ENCODE results near the gene USP46. TPM values are rescaled to one million over a fixed set of nuclear protein-coding genes. Genes with fewer than 3 reads are reported as not detected.
A peak's percentile ranks its signal among the peaks of the same experiment; 100 is the strongest.

USP46 gene
- total and polyA plus RNA-seq, 10 donors = 1.2 to 17.1 (median 9.1) TPM

DNA sequence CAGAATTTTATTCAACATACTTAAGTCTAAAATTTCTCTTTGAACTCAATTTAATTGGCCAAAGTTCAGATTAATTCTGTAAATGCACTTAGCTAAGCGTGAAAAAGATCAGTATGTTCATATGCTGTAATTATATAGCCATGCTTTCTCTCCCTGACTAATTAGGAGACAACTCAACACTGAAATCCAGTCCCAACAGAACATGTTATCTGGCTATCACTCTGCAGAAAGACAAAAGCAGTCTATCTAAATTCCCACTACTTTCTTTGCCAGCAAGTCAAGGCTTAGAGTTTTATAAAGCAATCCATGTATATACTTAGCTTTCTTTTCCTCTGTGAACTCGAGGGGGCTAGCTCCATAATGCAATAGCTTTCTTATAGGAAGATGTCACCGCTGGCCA is 16.0 kb upstream of the USP46 start:
- intact Hi-C loops (cut with DNase I; ENCODE audit: low total_unique reads) = no loop called here
- peaks cover 0 to 2% (median 0%) of the 10 kb centered on the region in 7 donors for H3K27me3 ChIP-seq (replicated peaks in 1 of 7)
- DNase-seq = no peak
- H3K27ac ChIP-seq = no peak overlapping the region
- no peaks in the 10 kb centered on the region for H3K4me1 ChIP-seq
- H3K9me3 ChIP-seq = no peaks in the 10 kb centered on the region
- H3K4me3 ChIP-seq = no peak overlapping the region
- no peaks in the 10 kb centered on the region for H3K36me3 ChIP-seq
- WGBS, 5 donors = 60 to 93% (median 87%) methylated on average over 3 of the region's 3 CpGs
- no peak for TF ChIP-seq POLR2AphosphoS5 (IDR thresholded peaks at IDR 0.05)
- TF ChIP-seq POLR2A (IDR thresholded peaks at IDR 0.05) = no peak
- no peak for TF ChIP-seq CTCF (IDR thresholded peaks at IDR 0.05 in 8 of 11, conservative IDR thresholded peaks at IDR 0.05 in 3 of 11)

DNA sequence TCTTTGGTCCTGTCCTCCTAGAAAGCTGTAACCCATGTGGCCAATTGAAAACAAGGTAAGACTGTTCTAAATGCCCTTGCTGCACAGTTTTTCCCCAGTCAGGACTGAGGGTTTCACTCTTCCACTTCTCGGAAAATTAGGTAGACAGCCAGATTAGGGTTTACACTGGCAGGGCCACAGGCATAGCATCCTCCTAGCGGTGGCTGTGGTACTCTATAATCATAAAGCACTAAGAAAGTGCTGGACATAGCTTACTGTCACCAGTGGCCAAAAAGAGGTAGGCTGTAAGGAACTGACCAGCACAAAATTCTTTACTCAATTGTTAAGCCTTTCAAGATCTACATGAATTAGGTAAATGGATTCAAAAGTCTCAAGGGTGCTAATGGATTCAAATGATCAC is 11.6 kb upstream of the USP46 start:
- Histone ChIP-seq H3K27me3 (replicated peaks in 1 of 7) (peaks cover 0 to 20% (median 0%) of the 10 kb centered on the region in 7 donors), H3K4me1 (no peaks in the 10 kb centered on the region), H3K9me3 (no peaks in the 10 kb centered on the region), H3K27ac (no peak overlapping the region), H3K4me3 (no peak overlapping the region), H3K36me3 (no peaks in the 10 kb centered on the region)
- 85 to 94% (median 91%) methylated on average over 2 of the region's 2 CpGs for WGBS, 5 donors
- DNase-seq = no peak
- intact Hi-C loops (cut with DNase I; ENCODE audit: low total_unique reads) = no loop called here
- TF ChIP-seq POLR2AphosphoS5 (IDR thresholded peaks at IDR 0.05) (no peak), POLR2A (IDR thresholded peaks at IDR 0.05) (no peak), CTCF (IDR thresholded peaks at IDR 0.05 in 8 of 11, conservative IDR thresholded peaks at IDR 0.05 in 3 of 11) (no peak)

DNA sequence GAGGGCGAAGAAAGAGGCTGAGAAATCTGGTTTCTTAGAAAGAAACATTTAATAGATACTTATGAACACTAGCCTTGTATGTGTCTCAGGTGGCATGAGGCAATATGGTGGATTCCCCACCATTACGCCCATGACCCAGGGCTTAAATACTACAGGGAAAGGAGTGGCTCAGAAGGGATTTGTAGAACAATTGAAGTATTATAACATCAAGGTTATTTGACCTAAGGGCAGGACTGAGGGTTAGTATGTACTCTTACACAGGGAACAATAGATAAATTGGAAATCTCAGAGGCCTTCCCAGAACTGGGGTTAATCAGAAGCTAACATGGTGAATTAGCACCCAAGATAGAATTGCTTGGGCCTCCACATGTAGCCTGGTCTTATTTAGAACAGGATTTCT is 11.0 kb upstream of the USP46 start:
- Histone ChIP-seq H3K36me3 (no peaks in the 10 kb centered on the region), H3K27ac (no peak overlapping the region), H3K4me1 (no peaks in the 10 kb centered on the region), H3K9me3 (no peaks in the 10 kb centered on the region), H3K27me3 (replicated peaks in 1 of 7) (peaks cover 0 to 20% (median 0%) of the 10 kb centered on the region in 7 donors), H3K4me3 (no peak overlapping the region)
- no peak for DNase-seq
- no peak for TF ChIP-seq POLR2A (IDR thresholded peaks at IDR 0.05)
- no peak for TF ChIP-seq POLR2AphosphoS5 (IDR thresholded peaks at IDR 0.05)
- no peak for TF ChIP-seq CTCF (IDR thresholded peaks at IDR 0.05 in 8 of 11, conservative IDR thresholded peaks at IDR 0.05 in 3 of 11)
- 94 to 98% (median 97%) methylated on average over 2 of the region's 2 CpGs for WGBS, 5 donors
- intact Hi-C loops (cut with DNase I; ENCODE audit: low total_unique reads) = no loop called here

- TF ChIP-seq POLR2A (IDR thresholded peaks at IDR 0.05) = no peak
- peak in 3 of 11 experiments; percentile 12 to 30 (median 19) for TF ChIP-seq CTCF (IDR thresholded peaks at IDR 0.05 in 8 of 11, conservative IDR thresholded peaks at IDR 0.05 in 3 of 11)
- TF ChIP-seq POLR2AphosphoS5 (IDR thresholded peaks at IDR 0.05) = no peak
- H3K4me3 ChIP-seq = no peak overlapping the region
- intact Hi-C loops (cut with DNase I; ENCODE audit: low total_unique reads) = no loop called here
- peaks cover 0 to 20% (median 0%) of the 10 kb centered on the region in 7 donors for H3K27me3 ChIP-seq (replicated peaks in 1 of 7)
- H3K4me1 ChIP-seq = peaks cover 0 to 6% (median 3%) of the 10 kb centered on the region in 6 donors
- no peak for DNase-seq
- H3K27ac ChIP-seq = no peak overlapping the region
- no peaks in the 10 kb centered on the region for H3K36me3 ChIP-seq
- H3K9me3 ChIP-seq = peaks cover 0 to 3% (median 0%) of the 10 kb centered on the region in 8 donors
- WGBS, 5 donors = 26 to 49% (median 38%) methylated on average over 2 of the region's 2 CpGs
Measured at GRCh38 chr4:52665592-52665991, 6.5 kb upstream of the USP46 start.

Measured in spleen (tissue), 11 donors.